Measurements from ENCODE around the gene JAKMIP1.

JAKMIP1 gene

GRCh38 chr4:6033381-6033780 lies 167.0 kb downstream of the JAKMIP1 start:
- H3K27me3 ChIP-seq (ENCODE audit: insufficient read depth, poor library complexity, severe bottlenecking): no peaks in the 10 kb centered on the region
- DNase-seq (ENCODE audit: low spot score) (no peak), ATAC-seq (ENCODE audit: low read depth) (no peak)
- H3K9me3 ChIP-seq (ENCODE audit: severe bottlenecking): no peaks in the 10 kb centered on the region
- no peaks in the 10 kb centered on the region for H3K4me1 ChIP-seq (ENCODE audit: insufficient read depth, poor library complexity, severe bottlenecking)
- no peak overlapping the region for H3K4me3 ChIP-seq (ENCODE audit: severe bottlenecking)
- H3K36me3 ChIP-seq (ENCODE audit: low read depth): no peaks in the 10 kb centered on the region
- H3K27ac ChIP-seq (ENCODE audit: poor library complexity, severe bottlenecking): no peak overlapping the region
- TF ChIP-seq CTCF (IDR thresholded peaks at IDR 0.05; ENCODE audit: poor library complexity, severe bottlenecking): no peak

GRCh38 chr4:6032249-6033244 lies 167.8 kb downstream of the JAKMIP1 start:
- H3K36me3 ChIP-seq (ENCODE audit: low read depth): no peaks in the 10 kb centered on the region
- H3K4me1 ChIP-seq (ENCODE audit: insufficient read depth, poor library complexity, severe bottlenecking): no peaks in the 10 kb centered on the region
- no peaks in the 10 kb centered on the region for H3K9me3 ChIP-seq (ENCODE audit: severe bottlenecking)
- TF ChIP-seq CTCF (IDR thresholded peaks at IDR 0.05; ENCODE audit: poor library complexity, severe bottlenecking): no peak
- H3K4me3 ChIP-seq (ENCODE audit: severe bottlenecking): no peak overlapping the region
- no peaks in the 10 kb centered on the region for H3K27me3 ChIP-seq (ENCODE audit: insufficient read depth, poor library complexity, severe bottlenecking)
- no peak overlapping the region for H3K27ac ChIP-seq (ENCODE audit: poor library complexity, severe bottlenecking)
- DNase-seq (ENCODE audit: low spot score) (no peak), ATAC-seq (ENCODE audit: low read depth) (no peak)

- Histone ChIP-seq H3K36me3 (ENCODE audit: low read depth) (no peaks in the 10 kb centered on the region), H3K27ac (ENCODE audit: poor library complexity, severe bottlenecking) (no peak overlapping the region), H3K27me3 (ENCODE audit: insufficient read depth, poor library complexity, severe bottlenecking) (no peaks in the 10 kb centered on the region), H3K4me3 (ENCODE audit: severe bottlenecking) (no peak overlapping the region), H3K4me1 (ENCODE audit: insufficient read depth, poor library complexity, severe bottlenecking) (no peaks in the 10 kb centered on the region), H3K9me3 (ENCODE audit: severe bottlenecking) (no peaks in the 10 kb centered on the region)
- no peak for ATAC-seq (ENCODE audit: low read depth)
- DNase-seq (ENCODE audit: low spot score): no peak
- TF ChIP-seq CTCF (IDR thresholded peaks at IDR 0.05; ENCODE audit: poor library complexity, severe bottlenecking): no peak
Measured at GRCh38 chr4:6031846-6032245, 168.5 kb downstream of the JAKMIP1 start.

- ATAC-seq (ENCODE audit: low read depth): no peak
- H3K4me1 ChIP-seq (ENCODE audit: insufficient read depth, poor library complexity, severe bottlenecking): no peaks in the 10 kb centered on the region
- H3K36me3 ChIP-seq (ENCODE audit: low read depth): no peaks in the 10 kb centered on the region
- H3K27ac ChIP-seq (ENCODE audit: poor library complexity, severe bottlenecking): no peak overlapping the region
- no peaks in the 10 kb centered on the region for H3K9me3 ChIP-seq (ENCODE audit: severe bottlenecking)
- no peak for DNase-seq (ENCODE audit: low spot score)
- no peak overlapping the region for H3K4me3 ChIP-seq (ENCODE audit: severe bottlenecking)
- no peaks in the 10 kb centered on the region for H3K27me3 ChIP-seq (ENCODE audit: insufficient read depth, poor library complexity, severe bottlenecking)
- TF ChIP-seq CTCF (IDR thresholded peaks at IDR 0.05; ENCODE audit: poor library complexity, severe bottlenecking): no peak
Measured at GRCh38 chr4:6030679-6031078, 169.7 kb downstream of the JAKMIP1 start.

- Histone ChIP-seq H3K9me3 (ENCODE audit: severe bottlenecking) (no peaks in the 10 kb centered on the region), H3K27ac (ENCODE audit: poor library complexity, severe bottlenecking) (no peak overlapping the region), H3K4me1 (ENCODE audit: insufficient read depth, poor library complexity, severe bottlenecking) (no peaks in the 10 kb centered on the region), H3K27me3 (ENCODE audit: insufficient read depth, poor library complexity, severe bottlenecking) (no peaks in the 10 kb centered on the region), H3K36me3 (ENCODE audit: low read depth) (no peaks in the 10 kb centered on the region), H3K4me3 (ENCODE audit: severe bottlenecking) (no peak overlapping the region)
- DNase-seq (ENCODE audit: low spot score) (no peak), ATAC-seq (ENCODE audit: low read depth) (no peak)
- no peak for TF ChIP-seq CTCF (IDR thresholded peaks at IDR 0.05; ENCODE audit: poor library complexity, severe bottlenecking)
Measured at GRCh38 chr4:6029254-6029653, 171.1 kb downstream of the JAKMIP1 start.
